ENCODE data around the gene ITPR3.
"Not testable (repeated sequence)": the region's sequence is repeated elsewhere in the genome, so short reads cannot be mapped to it uniquely, and the experiment has no call there.

The ITPR3 gene

DNA sequence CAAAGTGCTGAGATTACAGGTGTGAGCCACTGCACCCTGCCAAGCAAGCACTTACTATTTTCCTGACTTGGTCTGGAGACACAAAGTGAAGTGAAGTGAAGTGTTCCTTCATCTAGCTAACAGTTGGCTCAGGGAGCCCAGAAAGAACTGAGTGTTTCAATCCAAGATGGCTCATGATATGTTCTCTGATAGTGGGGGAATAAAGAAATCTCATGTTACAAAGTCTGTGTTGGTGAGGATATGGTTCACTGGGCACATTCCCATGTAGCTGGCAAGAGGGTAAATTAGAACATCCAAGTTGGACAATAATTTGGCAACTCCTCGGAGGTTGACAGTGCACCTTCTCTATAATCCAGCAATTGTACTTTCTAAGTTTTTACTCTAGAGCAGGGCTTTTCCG, 5.0 kb upstream of the ITPR3 start:
- DNase-seq, result no peak

DNA sequence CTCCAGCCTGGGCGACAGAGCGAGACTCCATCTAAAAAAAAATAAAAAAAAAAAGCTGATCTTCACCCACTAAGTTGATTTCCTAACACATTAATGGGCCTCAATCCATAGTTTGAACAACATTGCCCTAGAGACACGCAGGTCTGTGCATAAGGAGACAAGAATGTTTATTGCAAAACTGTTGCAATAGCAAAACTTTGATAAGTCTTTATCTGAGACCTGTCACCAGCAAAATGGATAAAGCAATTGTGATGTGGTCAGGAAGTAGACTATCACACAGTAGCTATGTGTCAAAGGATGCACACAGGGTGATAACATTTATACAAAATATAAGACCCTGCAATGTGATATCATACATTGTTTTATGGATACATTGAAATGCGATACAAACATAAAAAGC, 4.2 kb upstream of the ITPR3 start:
- DNase-seq, result no peak

DNA sequence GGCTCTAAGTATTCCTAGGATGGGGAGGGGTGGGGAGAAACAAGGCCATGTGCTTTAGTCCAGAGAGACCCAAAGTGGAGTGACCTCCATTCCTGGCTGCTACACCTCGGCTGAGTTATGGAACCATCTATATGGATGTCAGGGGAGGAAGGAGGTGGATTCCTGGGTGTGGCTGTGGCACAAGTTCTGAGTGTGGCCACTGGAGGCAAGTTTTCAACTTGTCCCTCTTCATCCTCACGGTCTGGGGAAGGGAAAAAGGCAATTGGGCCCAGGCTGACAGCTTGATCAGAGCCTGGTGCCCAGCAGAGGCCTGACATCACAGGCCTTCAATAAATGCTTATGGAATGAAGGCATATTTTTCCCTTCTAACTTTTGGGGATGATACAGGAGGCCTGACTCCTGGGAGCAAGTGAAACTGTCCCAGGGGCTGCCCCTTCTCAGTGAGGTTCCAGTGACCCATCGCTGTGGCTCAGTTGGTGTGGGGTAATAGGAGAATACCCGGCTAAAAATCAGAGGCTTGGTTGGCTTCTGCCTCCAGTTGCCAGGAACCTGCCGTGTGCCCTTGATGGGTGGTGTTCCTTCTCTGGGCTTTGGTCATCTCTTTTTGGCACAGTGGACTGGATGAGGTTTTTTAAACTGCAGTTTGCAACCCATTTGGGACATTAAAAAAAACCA, 1.8 kb upstream of the ITPR3 start:
- no peak for DNase-seq

DNA sequence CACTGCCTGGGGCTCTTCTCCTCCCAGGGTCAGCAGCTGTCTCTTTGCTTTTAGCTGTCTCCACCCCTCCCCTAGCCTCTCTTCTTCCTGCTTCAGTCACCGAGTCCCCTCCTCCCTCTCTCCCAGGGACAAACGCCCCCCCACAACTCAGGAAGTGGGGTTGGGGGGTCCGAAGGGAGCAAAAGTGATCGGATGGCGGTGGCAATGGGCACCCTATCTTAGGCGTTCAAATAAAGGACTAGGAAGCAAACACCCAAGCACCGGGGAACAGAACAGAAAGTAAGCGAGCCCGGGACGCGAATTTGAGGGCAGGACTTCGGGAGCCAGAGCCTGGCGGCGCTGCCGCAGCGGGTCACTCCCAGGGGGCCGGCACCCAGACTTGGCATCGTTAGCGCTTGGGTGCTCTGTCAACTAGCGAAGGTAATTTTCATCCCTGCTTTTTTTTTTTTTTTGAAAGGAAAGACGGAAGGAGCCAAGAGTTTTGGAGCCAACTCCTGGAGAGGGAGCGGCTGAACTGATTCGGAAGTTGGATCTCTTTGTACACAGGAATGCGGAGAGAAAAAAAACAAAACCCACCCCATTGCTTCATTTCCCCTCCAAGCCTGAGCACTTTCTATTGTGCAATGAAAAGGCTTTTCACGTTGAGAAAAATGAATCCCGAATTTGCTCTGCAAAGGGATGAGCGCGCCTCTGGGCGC, 815 bp upstream of the ITPR3 start:
- DNase-seq, result peak; percentile 43

DNA sequence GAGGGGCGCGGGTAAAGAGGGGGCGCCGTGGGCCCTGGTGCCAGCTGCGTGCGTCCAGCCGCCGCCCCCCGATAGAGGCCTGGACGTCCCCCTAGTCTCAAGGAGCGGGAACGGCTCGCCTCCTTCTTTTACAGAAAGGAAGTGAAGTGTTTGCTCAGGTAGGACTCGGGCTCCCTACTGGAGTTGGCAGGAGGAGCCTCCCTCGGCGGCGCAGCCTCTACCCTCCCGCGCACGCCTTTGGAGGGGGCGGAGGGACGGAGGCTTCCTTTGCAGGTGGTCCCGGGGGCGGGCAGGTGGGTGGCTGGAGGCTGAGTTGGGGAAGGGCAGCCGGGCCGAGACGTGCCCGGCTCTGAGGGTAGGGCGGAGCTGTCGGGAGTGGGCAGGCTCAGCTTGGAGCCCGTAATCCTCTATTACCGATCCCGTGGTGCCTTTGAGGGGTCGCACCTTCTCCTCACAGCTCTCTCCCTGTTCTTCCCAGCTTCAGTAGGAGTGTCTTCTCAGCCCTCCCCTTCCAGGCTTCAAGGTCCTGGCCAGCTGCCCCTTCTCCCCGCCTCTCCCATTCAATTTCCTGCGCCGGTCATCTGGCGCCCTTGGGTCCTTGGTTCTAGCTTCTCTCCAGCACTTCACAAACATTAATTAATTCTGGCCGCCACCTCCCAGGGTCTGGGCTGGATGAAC, 728 bp downstream of the ITPR3 start:
- peak; percentile 73 for DNase-seq

DNA sequence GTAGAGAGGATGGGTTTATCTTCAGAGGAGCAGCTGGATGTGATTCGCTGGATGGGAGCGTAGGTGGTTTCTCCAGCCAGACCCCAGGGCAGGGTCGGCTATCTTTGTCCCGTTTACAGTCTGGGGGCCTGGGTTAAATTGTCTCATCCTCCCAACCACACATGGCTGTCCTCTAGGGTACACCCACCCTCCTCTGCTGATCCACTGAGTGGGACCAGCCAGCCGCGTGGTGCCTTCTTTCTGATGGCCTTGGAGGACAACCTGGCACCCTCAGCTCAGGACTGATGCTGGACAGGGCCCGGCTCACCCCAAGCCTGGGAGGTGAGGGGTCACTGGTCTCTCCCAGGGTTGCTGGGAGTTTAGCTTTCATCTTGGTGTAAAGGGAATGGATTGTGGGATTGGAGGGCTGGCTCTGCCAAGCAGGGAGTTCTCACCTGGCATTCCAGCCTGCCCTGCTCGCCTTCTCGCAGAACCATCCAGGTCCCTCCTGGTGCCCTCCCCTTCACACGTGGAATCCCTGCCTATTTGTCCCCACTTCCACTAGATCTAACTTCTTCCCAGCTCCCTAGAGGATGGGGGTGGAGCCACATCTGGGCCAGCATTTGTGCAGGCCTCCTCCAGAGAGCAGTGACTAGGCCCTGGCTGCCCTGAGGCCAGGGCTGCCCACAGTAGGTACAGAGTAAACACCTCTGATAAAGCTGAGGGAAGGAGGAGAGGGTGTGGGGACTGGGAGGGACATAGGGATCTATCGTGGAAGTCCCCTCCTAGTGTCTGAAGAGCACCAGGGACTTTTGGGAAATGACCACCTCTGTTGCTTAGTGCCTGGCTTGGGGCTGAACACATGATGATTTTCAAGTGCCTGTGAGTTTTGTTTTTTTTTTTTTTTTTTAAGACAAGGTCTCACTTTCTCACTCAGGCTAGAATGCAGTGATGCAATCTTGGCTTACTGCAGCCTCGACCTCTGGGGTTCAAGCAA, 1.6 kb downstream of the ITPR3 start:
- peak; percentile 21 for DNase-seq

DNA sequence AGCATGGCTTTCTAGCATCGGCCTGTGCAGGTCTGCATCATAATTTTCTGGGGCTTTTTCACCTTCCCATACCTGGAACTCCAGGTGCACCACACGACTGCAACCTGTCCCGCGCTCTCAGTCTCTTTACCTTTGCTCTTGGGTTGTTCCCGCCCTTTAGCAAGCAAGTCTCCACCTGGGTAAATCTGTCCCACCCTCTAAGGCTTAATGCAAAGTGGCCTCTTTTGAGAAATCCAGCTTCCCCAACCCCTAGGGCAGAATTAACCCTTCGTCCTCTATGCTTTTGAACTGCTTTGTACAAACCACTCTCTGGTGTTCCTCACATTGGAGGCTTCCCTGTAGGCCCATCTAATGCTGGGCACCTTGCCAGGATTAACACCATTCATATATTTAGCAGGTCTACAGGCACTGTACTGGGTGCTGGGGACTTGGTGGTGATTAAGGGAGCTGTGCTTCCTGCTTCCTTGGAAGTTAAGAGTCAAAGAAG, 2.8 kb downstream of the ITPR3 start:
- no peak for DNase-seq

DNA sequence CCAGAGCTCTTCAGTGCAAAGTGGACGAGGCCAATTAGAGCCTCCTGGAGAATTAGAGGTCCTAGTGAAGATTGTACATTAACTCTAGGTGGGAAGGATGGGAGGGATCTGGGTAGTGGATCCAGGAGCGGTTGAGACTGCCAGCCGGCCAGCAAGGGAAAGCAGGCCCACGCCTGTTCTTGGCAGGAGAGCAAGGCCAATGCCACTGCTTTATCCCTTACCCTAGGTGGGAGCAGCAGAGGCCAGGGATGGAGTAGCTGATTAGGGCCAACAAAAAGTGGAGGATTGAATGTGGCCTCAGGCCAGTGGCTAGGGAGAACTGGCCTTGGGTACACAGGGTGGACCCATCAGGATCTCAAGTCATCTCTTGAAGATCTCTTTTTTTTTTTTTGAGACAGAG, 3.7 kb downstream of the ITPR3 start:
- DNase-seq, result no peak

DNA sequence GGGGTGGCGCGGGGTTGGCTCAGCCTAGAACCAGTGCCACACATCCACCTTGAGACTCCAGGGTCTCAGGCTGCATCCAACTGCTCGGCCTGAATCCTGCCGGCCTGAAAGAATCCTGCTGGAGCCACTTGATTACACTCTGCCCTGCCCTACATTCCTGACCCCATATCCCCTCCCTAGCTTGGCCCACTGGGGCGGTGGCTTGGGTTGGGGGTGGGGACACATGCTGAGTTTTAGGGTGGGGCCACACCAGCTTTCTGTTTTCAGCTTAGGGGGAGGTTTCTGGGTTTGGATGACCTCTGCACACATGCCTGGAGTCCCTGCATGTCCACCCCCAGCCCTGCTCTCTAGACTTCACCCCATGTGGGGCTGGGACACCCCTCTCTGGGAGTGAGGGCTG, 6.8 kb downstream of the ITPR3 start:
- no peak for DNase-seq

DNA sequence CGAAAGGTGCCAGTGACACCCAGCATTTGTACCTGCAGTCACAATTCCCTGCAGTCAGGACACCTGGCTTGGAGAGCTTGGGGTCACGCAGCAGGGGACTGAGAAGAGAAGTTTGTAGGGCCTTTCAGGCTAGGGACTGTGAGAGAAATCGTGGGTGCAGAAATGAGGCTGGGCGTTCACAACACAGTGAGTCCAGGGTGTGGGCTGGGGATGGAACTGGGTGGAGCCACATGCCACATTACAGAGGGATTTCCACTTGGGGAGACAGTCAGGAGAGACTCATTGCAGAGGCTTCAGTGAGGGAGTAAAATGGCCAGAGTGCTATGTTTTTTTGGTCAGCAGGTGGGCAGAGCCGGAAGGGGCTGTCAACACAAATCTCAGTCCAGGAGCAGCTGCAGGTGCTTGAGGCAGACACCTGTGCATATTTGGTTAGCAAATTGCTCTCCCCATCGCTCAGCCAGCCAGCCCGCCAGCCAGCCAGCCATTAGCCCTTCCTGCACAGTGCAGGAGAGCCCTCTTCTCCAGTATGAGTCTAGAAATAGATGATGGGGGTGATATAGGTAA, 7.4 kb downstream of the ITPR3 start:
- peak; percentile 82 for DNase-seq

DNA sequence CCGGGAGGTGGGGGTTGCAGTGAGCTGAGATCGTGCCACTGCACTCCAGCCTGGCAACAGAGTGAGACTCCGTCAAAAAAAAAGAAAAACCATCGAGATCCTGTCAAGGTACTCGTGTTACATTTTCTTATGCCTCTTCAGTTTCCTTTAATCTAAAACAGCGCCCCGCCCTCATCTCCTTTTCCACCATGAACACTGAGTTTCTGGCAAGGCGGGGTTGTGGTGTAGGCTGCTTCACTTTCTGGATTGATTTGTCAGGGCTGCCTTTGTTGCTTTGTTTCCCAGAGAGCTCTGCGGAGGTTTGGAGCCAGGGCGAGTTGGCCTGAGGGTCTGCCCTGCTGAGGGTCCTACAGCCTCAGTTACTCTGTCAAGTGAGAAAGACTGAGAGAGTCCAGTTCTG, 8.9 kb downstream of the ITPR3 start:
- peak; percentile 58 for DNase-seq

DNA sequence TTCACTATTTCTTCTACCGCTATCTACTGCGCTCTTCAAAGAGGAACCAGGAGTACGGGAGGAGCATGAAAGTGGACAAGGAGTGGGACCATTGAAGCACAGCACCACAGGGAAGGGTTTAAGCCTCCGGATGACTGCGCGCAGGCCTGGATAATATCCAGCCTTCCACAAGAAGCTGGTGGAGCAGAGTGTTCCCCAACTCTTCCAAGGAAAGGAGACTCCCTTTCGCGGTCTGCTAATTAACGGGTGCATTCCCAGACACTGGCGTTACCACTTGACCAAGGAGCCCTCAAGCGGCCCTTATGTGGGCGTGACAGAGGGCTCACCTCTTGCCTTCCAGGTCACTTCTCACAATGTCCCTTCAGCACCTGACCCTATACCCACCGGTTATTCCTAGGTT, 10.4 kb downstream of the ITPR3 start:
- DNase-seq, result not testable (repeated sequence)

DNA sequence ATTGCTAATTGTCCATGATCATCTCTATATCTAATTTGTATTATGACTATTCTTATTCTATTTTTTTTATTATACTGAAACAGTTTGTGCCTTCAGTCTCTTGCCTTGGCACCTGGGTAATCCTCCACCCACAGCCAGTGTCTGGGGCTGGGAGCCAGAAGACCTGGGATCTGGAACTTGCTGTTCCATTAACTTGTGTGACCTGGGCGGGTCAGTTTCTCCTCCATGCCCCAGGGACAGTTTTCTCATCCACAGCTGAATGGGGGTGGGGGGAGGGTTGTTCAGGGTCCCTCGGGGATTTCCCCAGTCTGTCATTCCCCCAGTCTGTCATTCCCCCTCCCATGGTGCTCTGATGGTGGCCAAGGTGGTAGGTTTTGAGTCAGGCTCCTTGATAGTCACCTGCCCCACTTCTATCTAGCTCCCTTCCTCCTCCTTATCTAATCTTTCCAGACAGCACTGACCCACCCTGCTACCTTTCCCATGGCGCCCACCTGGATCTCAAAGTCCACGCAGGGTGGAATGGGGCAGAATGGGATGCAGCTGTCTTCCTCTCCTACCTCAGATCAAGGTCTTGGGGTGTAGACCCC, 10.9 kb downstream of the ITPR3 start:
- no peak for DNase-seq

DNA sequence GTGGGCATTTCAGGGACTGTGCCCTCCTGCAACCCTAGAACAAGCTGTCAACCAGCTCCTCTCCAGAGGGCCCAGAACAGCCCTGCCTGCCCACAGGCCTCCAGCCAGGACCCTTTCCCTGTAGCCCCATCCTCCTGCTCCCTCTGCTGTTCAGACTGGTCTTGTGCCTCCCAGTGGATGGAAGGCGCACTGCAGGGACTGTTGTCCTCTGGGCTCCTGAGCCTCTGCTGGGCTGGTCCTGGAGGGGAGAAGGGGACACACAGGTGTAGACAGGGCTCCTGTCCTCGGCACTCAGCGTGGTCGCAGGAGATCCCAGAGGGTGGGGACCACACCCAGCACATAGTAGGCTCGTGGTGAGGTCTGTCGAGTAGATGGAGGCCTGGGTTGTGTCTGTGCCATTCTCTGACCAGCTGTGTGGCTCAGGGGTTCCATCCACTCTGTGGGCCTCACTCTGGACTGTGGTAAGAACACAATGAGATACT, 11.5 kb downstream of the ITPR3 start:
- DNase-seq, result no peak

DNA sequence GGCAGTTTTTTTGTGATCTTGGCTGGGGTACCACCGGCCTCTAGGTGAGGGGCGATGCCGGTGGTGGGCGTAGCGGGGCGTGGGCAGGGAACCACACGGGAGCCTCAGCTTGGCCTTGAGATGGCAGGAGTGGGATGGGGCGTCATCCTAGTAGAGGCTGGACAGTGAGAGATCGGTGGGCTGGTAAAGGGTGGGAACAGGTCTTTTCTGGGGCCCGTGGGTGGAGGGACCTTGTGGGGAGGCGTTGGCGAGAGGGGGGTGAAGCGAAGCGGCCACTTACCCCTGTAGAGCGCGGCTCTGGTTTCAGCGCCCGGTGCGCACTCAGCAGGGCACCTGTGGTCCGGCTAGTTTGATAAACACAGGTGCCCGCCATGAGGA, 12.0 kb downstream of the ITPR3 start:
- DNase-seq, result no peak

DNA sequence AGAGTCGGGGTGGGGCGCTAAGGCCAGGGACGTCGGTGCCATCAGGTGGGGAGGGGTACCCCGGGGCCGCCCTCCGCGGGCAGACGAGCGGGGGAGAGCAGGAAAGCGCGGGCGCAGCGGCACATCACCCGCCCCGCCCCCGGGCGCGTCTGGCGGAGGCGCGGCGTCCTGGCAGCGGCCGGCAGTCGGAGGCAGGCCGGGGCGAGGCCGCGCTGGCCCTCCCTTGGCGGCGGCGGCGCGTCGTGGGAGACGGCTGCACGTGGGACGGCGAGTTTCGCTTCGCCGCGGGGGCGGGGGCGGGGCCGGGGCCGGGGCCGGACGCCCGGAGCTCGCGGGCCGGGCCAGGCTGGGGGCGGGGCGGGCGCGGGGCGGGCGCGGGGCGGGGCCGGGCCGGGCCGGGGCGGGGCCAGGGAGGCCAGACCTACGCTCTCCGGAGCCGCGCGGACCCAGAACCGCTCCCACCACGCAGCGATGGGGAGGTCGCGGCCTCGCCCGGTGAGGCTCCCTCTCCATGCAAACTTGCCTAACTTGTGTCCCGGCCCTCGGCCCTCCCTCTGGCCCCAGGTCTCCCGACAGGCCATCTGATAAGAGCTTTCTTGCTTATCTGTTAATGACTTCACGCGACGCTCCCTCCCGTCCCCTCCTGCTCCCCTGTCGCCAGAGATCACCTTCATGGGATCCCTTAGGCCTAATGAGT, 12.5 kb downstream of the ITPR3 start:
- peak; percentile 12 for DNase-seq

DNA sequence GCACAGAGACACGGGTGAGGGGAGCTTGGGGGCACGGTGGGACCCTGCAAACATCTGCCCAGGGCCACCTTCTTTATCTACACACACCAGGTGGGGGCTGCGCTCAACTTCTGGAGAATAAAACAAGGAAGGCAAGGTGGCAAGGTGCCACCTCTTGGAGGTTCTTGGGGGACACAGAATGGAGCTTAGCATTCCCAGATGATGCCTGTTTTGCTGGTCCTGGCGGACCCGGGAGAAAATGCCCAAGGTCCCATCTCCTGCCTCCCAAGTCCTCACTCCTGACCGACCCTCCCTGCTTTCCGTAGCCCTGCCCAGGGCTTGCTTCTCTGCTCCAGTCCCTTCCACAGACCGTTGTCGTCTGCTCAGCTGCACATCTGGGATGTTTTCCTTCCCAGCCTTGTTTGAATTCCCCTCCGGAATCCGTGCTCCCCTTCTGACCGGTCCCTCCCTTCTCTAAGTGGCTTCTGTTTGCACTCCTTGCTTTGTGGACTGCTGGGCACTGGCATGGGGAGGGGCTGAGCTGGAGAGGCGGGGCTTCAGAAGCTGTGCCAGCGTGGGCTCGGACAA, 13.1 kb downstream of the ITPR3 start:
- DNase-seq, result no peak

DNA sequence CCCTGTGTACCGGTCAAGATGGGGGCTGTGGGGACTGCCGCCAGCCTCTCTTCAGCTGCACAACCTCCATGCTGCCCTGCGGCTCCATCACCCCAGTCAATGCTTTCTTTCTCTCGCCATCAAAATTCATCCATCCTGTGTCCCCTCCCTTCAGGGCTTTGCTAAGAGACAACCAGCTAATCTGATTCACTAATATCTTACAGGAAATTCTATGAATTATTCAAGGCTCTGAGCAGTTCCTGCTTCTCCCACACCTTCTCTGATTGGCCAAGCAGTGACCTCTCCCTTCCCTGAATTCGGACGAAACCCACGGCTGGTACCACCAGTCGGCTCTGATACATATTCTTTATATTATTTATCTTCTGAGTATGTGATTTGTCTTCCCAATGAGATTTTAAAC, 13.8 kb downstream of the ITPR3 start:
- DNase-seq, result no peak

DNA sequence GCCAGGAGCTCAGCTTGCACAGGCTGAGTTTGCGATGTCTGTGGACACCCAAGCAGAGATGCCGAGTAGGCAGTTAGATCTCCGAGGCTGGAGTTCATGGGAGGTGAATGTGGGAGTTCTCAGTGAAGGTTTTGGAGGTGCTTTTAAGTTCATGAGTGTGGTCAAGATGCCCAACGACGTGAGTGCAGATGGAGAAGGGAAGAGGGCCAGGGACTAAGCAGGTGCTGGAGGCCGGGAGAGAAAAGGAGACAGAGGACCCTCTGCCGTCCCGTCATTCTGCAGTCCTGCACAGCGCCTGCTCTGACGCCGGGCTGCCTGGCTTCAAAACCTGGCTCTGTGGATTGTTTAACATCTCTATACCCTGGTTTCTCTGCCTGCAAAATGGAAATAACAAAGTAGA, 15.5 kb downstream of the ITPR3 start:
- no peak for DNase-seq

DNA sequence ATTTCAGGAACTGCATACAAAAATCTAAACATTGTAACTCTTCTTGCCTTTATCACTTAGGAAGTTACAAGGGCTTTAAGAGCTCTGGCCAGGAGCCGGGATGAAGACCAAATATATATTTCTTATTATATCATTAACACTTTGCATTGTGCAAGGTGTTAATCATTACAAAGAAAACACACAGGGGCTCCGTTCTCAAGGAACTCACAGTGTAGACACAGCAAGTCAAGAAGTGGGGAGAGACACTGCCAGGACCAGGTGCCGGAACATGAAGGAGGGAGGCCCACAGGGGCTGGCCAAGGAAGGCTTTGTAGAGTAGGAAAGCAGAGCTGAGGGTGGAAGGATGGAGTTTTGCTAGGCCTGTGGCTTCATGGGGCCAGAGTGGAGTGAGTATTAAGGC, 17.4 kb downstream of the ITPR3 start:
- DNase-seq, result no peak

DNA sequence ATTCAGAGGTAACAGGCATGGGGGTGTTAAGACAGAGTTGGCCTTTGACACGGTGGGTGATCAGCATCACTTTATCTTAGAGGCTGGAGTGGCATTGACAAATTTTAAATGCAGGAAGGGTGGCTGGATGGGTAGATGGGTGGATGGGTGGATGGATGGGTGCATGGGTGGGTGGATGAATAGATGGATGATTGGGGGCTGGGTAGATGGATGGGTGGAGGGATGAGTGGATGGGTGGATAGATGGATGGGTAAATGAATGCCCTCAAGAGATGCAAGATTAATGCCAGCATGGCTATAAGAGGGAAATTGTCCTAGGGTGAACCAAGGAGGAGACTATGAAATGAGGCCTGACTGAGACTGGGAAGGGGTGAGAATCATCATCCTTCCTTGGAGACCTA, 18.4 kb downstream of the ITPR3 start:
- no peak for DNase-seq
